ENCODE data around the gene SEPTIN3. TPM values are rescaled to one million over a fixed set of nuclear protein-coding genes. Genes with fewer than 3 reads are reported as not detected.
A peak's percentile ranks its signal among the peaks of the same experiment; 100 is the strongest.

Gene SEPTIN3
- total and polyA plus RNA-seq, 8 donors, result 0.61 to 1.4 (median 0.72) TPM; not detected in 3

DNA sequence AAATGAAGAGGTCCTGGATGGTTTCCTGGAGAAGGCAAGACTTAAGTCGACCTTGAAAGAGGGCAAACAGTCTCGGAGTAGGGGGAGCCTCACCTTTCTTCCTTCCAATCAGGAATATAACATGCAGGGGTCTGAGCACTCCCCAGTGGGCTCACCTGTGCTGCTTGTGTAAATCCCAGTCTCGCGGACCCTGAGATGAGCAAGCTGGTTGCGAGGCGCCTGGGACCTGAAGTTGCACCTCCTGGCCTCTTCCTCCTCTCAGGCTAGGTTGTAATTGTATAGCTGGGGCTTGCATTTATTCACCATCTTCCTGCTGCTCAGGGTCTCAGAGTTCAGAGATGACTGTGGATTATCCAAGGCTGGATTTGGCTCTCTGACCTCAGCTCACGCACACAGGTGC is 21.9 kb downstream of the SEPTIN3 start:
- no peak for DNase-seq
- no peak for TF ChIP-seq POLR2AphosphoS5 (IDR thresholded peaks at IDR 0.05)
- TF ChIP-seq, protein P1, sequence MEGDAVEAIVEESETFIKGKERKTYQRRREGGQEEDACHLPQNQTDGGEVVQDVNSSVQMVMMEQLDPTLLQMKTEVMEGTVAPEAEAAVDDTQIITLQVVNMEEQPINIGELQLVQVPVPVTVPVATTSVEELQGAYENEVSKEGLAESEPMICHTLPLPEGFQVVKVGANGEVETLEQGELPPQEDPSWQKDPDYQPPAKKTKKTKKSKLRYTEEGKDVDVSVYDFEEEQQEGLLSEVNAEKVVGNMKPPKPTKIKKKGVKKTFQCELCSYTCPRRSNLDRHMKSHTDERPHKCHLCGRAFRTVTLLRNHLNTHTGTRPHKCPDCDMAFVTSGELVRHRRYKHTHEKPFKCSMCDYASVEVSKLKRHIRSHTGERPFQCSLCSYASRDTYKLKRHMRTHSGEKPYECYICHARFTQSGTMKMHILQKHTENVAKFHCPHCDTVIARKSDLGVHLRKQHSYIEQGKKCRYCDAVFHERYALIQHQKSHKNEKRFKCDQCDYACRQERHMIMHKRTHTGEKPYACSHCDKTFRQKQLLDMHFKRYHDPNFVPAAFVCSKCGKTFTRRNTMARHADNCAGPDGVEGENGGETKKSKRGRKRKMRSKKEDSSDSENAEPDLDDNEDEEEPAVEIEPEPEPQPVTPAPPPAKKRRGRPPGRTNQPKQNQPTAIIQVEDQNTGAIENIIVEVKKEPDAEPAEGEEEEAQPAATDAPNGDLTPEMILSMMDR (IDR thresholded peaks at IDR 0.05), result no peak
- no peak for TF ChIP-seq POLR2A (IDR thresholded peaks at IDR 0.05)
- TF ChIP-seq EP300 (IDR thresholded peaks at IDR 0.05), result no peak
- no peaks in the 10 kb centered on the region for H3K27me3 ChIP-seq
- intact Hi-C loops (cut with DNase I; ENCODE audit: low total_unique reads), result no loop called here
- H3K4me1 ChIP-seq, result no peaks in the 10 kb centered on the region
- no peak overlapping the region for H3K27ac ChIP-seq
- H3K9me3 ChIP-seq, result no peaks in the 10 kb centered on the region
- no peaks in the 10 kb centered on the region for H3K36me3 ChIP-seq
- 91 to 96% (median 92%) methylated on average over 7 of the region's 7 CpGs for WGBS, 5 donors
- H3K4me3 ChIP-seq, result no peak overlapping the region

DNA sequence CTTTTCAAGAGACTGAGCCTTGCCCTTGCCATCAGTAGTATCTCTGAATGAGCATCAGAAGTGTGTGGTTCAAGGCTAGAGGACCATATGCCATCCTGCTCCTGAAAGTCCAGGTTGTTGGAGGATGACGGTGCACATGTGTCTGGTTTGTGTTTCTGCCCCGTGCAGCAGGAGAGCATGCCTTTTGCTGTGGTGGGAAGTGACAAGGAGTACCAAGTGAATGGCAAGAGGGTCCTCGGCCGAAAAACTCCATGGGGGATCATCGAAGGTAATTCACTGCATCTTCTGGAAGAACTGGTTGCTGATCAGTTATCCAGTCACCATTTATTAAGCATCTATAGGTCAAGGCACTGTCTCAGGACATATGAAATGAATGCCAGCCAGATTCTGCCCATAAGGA is 23.3 kb downstream of the SEPTIN3 start:
- Histone ChIP-seq H3K27ac (no peak overlapping the region), H3K4me1 (no peaks in the 10 kb centered on the region), H3K9me3 (no peaks in the 10 kb centered on the region), H3K27me3 (no peaks in the 10 kb centered on the region), H3K4me3 (no peak overlapping the region), H3K36me3 (no peaks in the 10 kb centered on the region)
- TF ChIP-seq POLR2AphosphoS5 (IDR thresholded peaks at IDR 0.05) (no peak), POLR2A (IDR thresholded peaks at IDR 0.05) (no peak)
- intact Hi-C loops (cut with DNase I; ENCODE audit: low total_unique reads), result no loop called here
- DNase-seq, result peak in 1 of 2 donors; percentile 15
- WGBS, 5 donors, result 88 to 95% (median 94%) methylated on average over 5 of the region's 5 CpGs

DNA sequence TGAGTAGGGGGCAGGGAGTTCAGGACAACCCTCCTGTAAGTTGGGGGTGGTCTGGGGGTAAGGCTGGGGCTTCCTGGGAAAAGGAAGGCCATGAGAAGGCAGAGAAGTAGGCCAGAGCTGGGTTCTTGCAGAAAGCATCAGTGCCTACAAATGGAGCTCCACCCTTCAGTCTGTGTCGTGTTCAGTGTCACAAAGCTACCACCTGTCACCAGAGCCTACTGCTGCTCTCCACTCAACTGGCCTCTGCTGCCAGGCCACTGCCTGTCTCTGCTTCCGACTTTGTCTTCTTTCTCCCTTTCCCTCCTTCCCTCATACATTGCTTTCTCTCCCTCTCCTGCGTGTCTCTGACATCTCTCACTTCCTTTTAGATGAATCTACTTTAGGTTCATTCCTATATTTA is 26.0 kb downstream of the SEPTIN3 start:
- TF ChIP-seq EP300 (IDR thresholded peaks at IDR 0.05) (no peak), POLR2A (IDR thresholded peaks at IDR 0.05) (no peak)
- TF ChIP-seq, protein P1 (IDR thresholded peaks at IDR 0.05), result no peak
- no peak for DNase-seq
- WGBS, 5 donors, result 72 to 83% (median 73%) methylated on average over 3 of the region's 3 CpGs
- Histone ChIP-seq H3K4me1 (peaks cover 6 to 18% (median 16%) of the 10 kb centered on the region in 4 donors), H3K27me3 (no peaks in the 10 kb centered on the region), H3K4me3 (no peak overlapping the region), H3K9me3 (no peaks in the 10 kb centered on the region), H3K36me3 (no peaks in the 10 kb centered on the region), H3K27ac (no peak overlapping the region)
- intact Hi-C loops (cut with DNase I; ENCODE audit: low total_unique reads), result no loop called here

DNA sequence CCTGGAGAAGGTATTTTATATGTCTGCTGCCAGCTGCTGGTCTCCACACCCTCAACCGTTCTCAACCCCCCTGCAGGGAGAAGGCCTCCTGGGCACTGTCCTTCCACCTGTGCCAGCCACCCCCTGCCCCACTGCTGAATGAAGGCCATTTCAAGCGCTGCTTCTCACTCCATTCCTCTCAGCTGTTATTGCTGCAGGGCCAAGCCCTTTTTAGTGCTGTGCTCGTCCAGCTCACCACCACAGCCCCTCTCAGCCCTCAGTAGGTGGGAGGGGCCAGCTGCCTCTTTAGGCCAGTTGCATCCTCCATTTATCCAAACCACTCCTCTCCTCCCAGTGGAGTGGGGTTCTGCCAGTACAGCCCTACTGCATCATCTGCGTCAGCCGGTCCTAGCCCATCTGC is 27.6 kb downstream of the SEPTIN3 start:
- 81 to 88% (median 84%) methylated on average over 5 of the region's 5 CpGs for WGBS, 5 donors
- Histone ChIP-seq H3K4me1 (peaks cover 6 to 18% (median 16%) of the 10 kb centered on the region in 4 donors), H3K9me3 (no peaks in the 10 kb centered on the region), H3K36me3 (peaks cover 0 to 11% (median 2%) of the 10 kb centered on the region in 4 donors), H3K4me3 (no peak overlapping the region), H3K27ac (no peak overlapping the region), H3K27me3 (no peaks in the 10 kb centered on the region)
- intact Hi-C loops (cut with DNase I; ENCODE audit: low total_unique reads), result no loop called here
- TF ChIP-seq EP300 (IDR thresholded peaks at IDR 0.05) (no peak), POLR2AphosphoS5 (IDR thresholded peaks at IDR 0.05) (no peak), POLR2A (IDR thresholded peaks at IDR 0.05) (no peak)
- TF ChIP-seq, protein P1 (IDR thresholded peaks at IDR 0.05), result no peak
- DNase-seq, result no peak

DNA sequence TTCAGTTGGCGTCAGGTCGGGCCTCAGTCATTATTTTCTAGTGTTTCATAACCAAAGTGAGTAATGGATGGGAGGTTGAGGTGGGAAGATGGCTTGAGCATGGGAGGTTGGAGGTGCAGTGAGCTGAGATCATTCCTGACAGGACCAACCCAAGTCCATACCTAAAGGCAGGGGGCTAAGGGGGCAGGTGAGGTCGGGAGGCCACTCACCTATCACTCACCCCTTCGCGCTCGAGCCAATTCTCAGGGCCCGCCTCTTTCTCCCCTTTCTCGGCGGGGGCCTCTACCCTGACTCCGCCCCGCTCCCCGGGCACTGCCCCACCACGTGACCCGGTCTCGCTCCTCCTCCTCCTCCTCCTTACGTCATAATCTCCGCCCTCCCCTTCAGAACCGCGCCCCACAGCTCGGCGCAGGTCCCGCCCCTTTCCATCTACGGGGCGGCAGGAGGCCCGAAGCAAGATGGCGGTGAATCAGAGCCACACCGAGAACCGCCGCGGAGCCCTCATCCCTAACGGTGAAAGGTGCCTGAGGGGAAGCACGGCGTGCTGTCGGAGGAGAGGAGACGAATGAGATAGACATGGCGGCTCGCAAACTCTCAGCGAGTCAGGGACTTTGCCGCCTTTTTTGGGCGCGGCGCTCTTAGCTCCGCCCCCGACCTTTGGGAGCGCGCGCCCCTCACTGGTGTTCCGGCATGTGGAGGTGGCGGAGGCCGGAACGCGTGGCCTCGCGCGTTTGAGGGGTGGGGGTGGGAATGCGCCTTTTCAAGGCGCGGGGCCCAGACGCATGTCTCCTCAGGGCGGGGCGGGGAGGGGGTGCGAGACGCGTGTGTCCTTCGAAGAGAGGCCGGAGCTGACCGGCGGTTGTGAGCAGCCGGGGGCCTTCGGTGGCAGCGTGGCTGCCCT is 29.4 kb downstream of the SEPTIN3 start, which contains the start of gene WBP2NL:
Gene WBP2NL (plus strand): TSS at position 428 of the 901 bp plus-strand sequence. CDS start 31 bp downstream, at position 459.
- peak within 1 kb of the TSS; percentile 5 to 79 (median 57) for H3K27ac ChIP-seq
- peaks cover 0 to 11% (median 2%) of the 10 kb centered on the region in 4 donors for H3K36me3 ChIP-seq
- intact Hi-C loops (cut with DNase I; ENCODE audit: low total_unique reads), result no loop called here
- peak; percentile 92 to 94 for DNase-seq
- TF ChIP-seq POLR2AphosphoS5 (IDR thresholded peaks at IDR 0.05), result peak; percentile 54 to 88 (median 77)
- peak in 2 of 4 donors; percentile 37 to 48 for TF ChIP-seq POLR2A (IDR thresholded peaks at IDR 0.05)
- no peak for TF ChIP-seq EP300 (IDR thresholded peaks at IDR 0.05)
- H3K4me3 ChIP-seq, result peak within 1 kb of the TSS; percentile 51 to 60 (median 56)
- no peaks in the 10 kb centered on the region for H3K9me3 ChIP-seq
- no peaks in the 10 kb centered on the region for H3K27me3 ChIP-seq
- peaks cover 6 to 18% (median 16%) of the 10 kb centered on the region in 4 donors for H3K4me1 ChIP-seq
- WGBS, 5 donors, result 17 to 37% (median 27%) methylated on average over 41 to 71 of the region's 71 CpGs

All from stomach (tissue), 9 donors.